ENCODE results near the gene SPDYE2B. TPM values are rescaled to one million over a fixed set of nuclear protein-coding genes. Genes with fewer than 3 reads are reported as not detected.
"Not testable (repeated sequence)": the region's sequence is repeated elsewhere in the genome, so short reads cannot be mapped to it uniquely, and the experiment has no call there.

The SPDYE2B gene
- total RNA-seq, 1 donor from 2014 or later = not detected

DNA sequence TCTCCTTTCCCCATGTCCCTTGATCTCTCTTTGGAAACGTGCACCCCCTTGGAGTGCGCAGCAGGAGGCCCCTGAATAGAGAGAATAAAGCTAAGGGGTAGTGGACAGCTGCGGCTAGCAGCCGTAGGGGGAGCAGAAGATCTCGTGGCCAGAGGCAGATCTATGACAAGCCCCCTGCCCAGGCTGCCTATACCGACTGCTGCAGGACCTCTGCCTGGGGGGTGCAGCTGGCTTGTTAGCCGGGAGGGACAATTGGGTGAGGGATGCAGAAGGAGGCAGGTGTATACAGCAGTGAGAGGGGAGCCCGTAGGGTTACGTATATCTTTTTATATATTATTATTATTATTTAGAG, 21.8 kb downstream of the SPDYE2B start:
- H3K4me3 Mint-ChIP-seq; DNase-seq (ENCODE audit: low spot score in 2 of 2, unreplicated experiment in 2 of 2): not testable (repeated sequence)

DNA sequence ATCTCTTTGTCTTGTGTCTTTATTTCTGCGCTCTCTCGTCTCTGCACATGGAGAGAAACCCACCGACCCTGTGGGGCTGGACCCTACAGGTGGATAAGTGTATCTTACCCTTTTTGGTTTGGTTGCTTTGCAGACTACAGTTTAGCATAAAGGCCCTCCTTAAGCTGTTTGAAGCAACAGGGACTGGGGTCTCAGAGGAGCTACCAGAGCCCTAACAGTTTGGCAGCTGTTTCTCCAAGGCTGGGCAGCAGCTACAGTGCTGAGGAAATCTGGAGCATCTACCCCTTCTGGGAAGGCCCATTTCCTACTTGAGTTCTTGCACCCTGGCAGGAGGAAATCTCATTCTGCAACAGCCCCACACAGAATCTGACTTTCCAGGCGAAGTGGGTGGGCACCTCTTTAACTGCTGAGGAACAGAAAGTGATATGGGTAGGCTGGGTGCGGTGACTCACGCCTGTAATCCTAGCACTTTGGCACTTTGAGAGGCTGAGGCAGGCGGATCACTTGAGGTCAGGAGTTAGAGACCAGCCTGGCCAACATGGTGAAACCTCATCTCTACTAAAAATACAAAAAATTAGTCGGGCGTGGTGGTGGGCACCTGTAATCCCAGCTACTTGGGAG, 23.4 kb downstream of the SPDYE2B start:
- not testable (repeated sequence) for H3K36me3 Mint-ChIP-seq; H3K9me3 Mint-ChIP-seq; H3K27me3 Mint-ChIP-seq (ENCODE audit: low read depth); H3K4me1 Mint-ChIP-seq; H3K27ac Mint-ChIP-seq; H3K4me3 Mint-ChIP-seq; DNase-seq (ENCODE audit: low spot score in 2 of 2, unreplicated experiment in 2 of 2)

More for the DNA sequence above, 21.8 kb downstream of the SPDYE2B start:
- not testable (repeated sequence) for H3K36me3 Mint-ChIP-seq; H3K27me3 Mint-ChIP-seq (ENCODE audit: low read depth); H3K9me3 Mint-ChIP-seq; H3K4me1 Mint-ChIP-seq; H3K27ac Mint-ChIP-seq

DNA sequence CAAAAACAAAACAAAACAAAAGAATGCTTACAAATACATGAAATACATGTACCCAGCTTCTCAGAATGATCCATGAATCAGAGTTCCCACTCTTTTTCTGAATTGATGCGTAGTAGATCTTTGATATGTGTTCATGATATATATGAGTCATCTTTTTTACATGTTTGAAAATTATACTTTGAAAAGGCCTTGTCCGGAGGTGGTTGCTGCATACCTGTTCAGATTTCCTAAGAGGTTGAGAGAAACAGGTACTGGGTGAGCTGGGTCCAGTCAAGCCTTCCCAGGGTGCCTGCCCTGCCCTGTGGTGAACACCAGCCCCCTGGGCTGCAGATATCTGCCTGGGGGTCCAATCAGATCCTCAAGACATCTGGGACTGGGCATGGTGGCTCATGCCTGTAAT, 25.4 kb downstream of the SPDYE2B start:
- not testable (repeated sequence) for DNase-seq (ENCODE audit: low spot score in 2 of 2, unreplicated experiment in 2 of 2); H3K4me1 Mint-ChIP-seq; H3K27ac Mint-ChIP-seq; H3K4me3 Mint-ChIP-seq; H3K27me3 Mint-ChIP-seq (ENCODE audit: low read depth); H3K9me3 Mint-ChIP-seq; H3K36me3 Mint-ChIP-seq

DNA sequence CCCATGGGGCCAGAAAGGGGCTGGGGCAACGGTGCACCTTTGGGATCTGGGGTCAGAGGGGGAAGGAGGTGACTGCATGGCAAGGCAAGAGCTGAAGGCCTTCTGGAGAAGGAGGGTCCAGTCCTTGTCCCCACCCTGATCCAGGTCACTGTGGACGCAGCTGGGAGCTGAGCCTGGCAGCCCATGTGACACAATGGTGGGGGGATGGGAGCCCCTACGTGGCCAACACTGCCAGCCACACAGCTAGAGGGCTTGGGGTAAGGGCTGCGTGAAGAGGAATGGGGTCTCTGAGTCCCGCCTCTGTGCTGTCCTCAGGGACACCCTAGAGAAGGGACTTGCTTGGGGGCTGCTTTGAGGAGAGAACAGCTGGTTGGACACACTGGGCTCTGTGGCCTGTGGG, 30.7 kb downstream of the SPDYE2B start:
- H3K9me3 Mint-ChIP-seq; H3K36me3 Mint-ChIP-seq; H3K4me1 Mint-ChIP-seq; H3K27me3 Mint-ChIP-seq (ENCODE audit: low read depth); DNase-seq (ENCODE audit: low spot score in 2 of 2, unreplicated experiment in 2 of 2); H3K4me3 Mint-ChIP-seq; H3K27ac Mint-ChIP-seq: not testable (repeated sequence)

DNA sequence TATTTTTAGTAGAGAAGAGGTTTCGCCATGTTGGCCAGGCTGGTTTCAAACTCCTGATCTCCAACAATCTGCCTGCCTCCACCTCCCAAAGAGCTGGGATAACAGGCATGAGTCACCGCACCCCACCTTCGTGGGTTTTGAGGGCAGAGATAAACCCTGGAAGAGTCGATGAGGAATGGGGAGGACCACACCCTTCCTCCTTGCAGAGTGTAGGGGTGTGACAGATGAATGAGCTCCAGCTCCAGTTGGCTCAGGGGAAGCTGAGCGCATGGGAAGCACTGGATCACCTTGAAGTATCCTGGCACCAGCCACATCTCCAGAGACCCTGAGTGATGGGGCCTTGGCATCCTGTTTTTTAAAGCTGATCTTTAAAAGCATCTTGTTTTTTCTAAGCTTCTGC, 32.4 kb downstream of the SPDYE2B start:
- H3K27me3 Mint-ChIP-seq (ENCODE audit: low read depth); H3K36me3 Mint-ChIP-seq; H3K27ac Mint-ChIP-seq; DNase-seq (ENCODE audit: low spot score in 2 of 2, unreplicated experiment in 2 of 2); H3K4me3 Mint-ChIP-seq; H3K4me1 Mint-ChIP-seq; H3K9me3 Mint-ChIP-seq: not testable (repeated sequence)

DNA sequence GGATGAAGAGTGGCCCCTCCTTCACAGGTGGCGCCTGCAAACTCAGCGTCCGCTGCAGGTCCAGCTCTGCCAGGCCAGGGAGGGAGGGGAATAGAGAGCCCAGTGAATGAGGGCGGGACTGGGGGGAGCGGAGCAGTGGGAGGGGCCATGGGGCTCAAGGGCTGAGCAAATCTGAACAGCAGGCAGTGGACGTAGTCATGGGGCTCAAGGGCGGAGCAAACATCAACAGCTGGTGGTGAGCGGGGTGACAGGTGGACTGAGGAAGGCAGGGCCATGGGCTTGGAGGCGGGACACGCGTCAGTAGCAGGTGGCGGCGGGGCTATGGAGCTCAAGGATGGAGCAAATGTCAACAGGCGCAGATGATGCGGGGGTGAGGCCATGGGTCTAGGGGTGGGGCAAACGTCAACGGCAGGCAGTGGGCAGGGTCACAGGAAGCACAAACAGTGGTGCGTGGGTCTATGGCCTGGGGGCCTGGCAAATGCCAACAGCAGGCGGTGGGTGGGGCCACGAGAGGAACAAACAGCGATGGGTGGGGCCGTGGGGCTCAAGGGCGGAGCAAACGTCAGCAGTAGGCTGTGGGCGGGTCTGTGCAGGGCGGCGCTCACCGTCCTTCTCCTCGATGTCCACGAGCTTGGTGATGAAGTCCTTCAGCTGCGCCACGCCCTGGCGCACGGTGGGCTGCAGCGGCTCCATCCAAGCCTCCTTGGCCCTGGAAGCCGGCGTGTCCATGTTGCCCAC, 38.3 kb downstream of the SPDYE2B start:
- peaks cover 21% of the 10 kb centered on the region for H3K27me3 Mint-ChIP-seq (ENCODE audit: low read depth)

DNA sequence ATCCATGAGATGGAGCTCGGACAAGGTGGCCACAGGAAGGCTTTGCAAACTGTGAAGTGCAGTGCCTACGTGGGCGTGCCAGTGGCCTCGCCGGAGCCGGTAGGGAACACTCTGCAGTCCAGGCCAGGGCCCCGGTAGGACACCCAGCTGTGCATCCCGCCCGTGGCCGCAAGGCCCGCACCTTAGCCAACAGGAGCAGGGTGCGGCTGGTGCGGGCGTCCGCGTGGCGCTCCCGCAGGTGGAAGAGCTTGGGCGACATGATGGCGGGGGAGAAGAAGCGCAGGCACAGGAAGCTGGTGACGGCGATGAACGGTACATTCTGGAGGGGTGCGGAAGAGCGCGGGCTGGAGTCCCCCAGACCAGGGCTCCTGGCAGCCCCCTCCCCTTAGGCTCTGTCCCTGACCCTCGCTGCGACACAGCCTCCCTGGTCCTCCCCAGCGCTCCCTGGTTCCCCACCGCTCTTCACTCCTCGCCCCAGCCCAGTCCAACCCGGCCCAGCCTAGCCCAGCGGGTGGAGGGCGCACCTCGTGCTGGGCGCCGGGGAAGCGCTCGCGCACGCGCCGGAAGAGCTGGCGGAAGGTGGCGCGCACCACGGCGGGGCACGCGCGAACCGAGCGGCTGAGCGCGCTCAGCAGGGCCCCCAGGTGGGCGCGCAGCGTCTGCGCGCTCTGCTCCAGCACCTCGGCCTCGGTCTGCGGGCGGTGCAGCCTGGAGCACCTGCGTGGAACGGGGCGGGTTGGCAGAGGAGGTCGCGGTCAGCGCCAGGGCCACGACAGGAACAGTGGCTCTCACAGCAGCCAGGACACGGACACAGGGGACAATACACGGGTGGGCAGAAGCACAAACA, 39.5 kb downstream of the SPDYE2B start:
- not testable (repeated sequence) for H3K4me3 Mint-ChIP-seq; H3K9me3 Mint-ChIP-seq; H3K27ac Mint-ChIP-seq; DNase-seq (ENCODE audit: low spot score in 2 of 2, unreplicated experiment in 2 of 2); H3K36me3 Mint-ChIP-seq; H3K4me1 Mint-ChIP-seq
- H3K27me3 Mint-ChIP-seq (ENCODE audit: low read depth) = peaks cover 32% of the 10 kb centered on the region

More for the DNA sequence above, 38.3 kb downstream of the SPDYE2B start:
- not testable (repeated sequence) for H3K27ac Mint-ChIP-seq; H3K4me1 Mint-ChIP-seq; H3K36me3 Mint-ChIP-seq; DNase-seq (ENCODE audit: low spot score in 2 of 2, unreplicated experiment in 2 of 2); H3K9me3 Mint-ChIP-seq; H3K4me3 Mint-ChIP-seq

DNA sequence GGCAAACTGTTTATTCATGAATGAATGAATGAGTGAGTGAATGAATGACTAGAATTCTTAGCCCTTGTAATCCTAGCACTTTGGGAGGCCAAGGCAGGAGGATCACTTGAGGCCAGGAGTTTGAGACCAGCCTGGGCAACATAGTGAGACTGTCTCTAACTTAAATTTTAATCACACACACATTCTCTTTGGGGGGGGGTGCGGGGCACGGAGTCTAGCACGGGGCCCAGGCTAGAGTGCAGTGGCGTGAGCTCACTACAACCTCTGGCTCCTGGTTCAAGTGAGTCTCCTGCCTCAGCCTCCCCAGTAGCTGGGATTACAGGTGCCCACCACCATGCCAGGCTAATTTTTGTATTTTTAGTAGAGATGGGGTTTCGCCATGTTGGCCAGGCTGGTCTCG, 40.5 kb downstream of the SPDYE2B start:
- DNase-seq (ENCODE audit: low spot score in 2 of 2, unreplicated experiment in 2 of 2); H3K36me3 Mint-ChIP-seq; H3K9me3 Mint-ChIP-seq; H3K4me3 Mint-ChIP-seq; H3K4me1 Mint-ChIP-seq; H3K27ac Mint-ChIP-seq: not testable (repeated sequence)
- peaks cover 36% of the 10 kb centered on the region for H3K27me3 Mint-ChIP-seq (ENCODE audit: low read depth)

DNA sequence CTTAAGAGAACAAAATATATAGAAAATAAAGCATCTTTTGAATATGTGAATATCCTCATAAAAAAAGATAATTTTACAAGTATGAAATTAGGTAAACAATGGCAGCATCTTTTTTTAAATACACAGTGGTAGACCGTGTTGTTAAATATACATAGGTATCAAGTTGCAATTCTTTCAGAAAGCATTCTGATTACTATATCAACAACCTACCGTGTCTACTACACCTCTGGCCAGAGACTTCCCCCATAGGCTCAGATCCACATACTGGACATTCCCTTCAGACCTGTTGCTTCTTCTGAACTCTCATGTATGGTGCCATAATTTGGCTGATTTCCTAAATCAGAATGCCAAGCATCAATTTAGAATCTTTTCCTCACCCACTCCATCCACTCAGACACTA, 43.9 kb downstream of the SPDYE2B start:
- not testable (repeated sequence) for H3K36me3 Mint-ChIP-seq; DNase-seq (ENCODE audit: low spot score in 2 of 2, unreplicated experiment in 2 of 2); H3K9me3 Mint-ChIP-seq; H3K4me3 Mint-ChIP-seq; H3K4me1 Mint-ChIP-seq; H3K27ac Mint-ChIP-seq
- H3K27me3 Mint-ChIP-seq (ENCODE audit: low read depth) = peaks cover 51% of the 10 kb centered on the region

DNA sequence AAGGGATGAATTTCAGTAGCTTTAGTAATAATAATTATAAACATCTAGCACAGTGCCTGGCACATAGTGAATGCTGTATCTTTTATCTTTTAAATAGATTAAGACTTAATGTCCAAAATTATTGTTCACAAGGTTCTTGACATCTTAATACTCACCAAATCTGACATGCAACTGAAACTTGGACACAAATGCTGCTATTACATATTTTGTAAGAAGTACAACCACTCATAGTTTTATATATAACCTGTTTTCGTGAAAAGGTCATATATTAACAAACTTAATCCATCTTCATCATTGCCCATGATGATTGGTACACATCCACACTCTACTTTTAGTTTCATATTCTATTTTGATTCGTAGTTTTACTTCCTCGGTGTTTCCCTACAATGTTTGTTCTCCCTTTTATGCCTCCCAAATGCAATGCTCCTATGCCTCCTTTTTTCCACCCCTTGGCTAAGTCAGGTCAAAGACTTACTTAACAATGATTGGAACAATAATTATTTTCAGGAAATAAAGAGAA, 45.0 kb downstream of the SPDYE2B start:
- H3K27me3 Mint-ChIP-seq (ENCODE audit: low read depth) = peaks cover 62% of the 10 kb centered on the region
- H3K9me3 Mint-ChIP-seq; H3K4me1 Mint-ChIP-seq; H3K27ac Mint-ChIP-seq; H3K36me3 Mint-ChIP-seq; H3K4me3 Mint-ChIP-seq; DNase-seq (ENCODE audit: low spot score in 2 of 2, unreplicated experiment in 2 of 2): not testable (repeated sequence)

DNA sequence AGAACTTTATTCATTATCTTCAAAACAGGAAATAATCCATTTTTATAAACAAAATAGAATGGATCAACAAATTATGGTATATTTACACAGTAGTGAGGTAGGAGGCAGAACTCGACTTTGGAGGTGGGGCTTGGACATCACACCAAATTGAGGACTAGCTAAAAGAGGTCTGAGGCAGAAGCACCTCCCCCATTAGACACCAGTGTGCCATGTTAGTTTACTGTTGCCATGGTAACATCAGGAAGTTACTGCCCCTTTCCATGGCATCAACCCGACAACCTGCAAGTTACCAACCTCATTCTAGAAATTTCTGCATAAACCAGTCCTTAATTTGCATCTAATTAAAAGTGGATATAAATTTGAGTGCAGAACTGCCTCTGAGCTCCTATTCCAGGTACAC, 45.9 kb downstream of the SPDYE2B start:
- not testable (repeated sequence) for H3K9me3 Mint-ChIP-seq

DNA sequence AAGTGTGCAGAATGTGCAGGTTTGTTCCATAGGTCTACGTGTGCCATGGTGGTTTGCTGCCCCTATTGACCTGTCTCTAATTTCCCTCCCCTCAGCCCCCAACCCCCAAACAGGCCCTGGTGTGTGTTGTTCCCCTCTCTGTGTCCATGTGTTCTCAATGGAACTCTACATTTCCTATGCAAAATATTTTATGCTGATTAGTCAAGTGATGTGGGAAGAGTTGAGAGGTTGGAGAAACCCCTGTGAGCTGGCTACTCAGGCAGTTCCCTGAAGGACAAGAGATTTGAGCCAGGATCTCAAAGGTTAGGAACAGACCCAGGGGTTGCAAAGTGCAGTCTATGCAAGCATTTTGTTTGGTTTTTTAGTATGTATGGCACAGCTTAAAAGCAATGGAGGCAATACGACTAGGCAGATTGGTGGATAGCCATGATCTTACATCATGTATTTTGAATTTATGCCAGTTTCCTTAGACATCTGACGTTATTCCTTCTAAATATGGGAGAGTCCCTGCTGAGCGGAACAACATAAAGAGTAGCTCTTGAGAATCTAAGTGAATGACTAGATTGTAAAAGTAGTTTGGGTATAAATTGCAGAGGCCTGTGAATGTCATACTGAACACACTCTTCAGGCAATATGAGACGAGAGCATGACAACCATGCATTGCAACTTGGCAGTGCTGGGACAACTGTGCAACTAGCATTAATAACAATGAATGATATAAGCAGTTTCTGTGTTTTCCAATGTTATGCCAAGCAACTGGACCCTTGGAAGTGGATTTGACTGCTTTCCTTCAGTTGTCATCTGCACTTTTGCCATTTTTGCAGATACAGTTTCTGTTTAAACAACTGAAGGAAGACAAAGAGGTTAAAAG, 47.8 kb downstream of the SPDYE2B start:
- H3K27ac Mint-ChIP-seq = not testable (repeated sequence)

More for the DNA sequence above, 45.9 kb downstream of the SPDYE2B start:
- DNase-seq (ENCODE audit: low spot score in 2 of 2, unreplicated experiment in 2 of 2); H3K36me3 Mint-ChIP-seq; H3K4me1 Mint-ChIP-seq; H3K27ac Mint-ChIP-seq; H3K4me3 Mint-ChIP-seq: not testable (repeated sequence)
- peaks cover 68% of the 10 kb centered on the region for H3K27me3 Mint-ChIP-seq (ENCODE audit: low read depth)

More for the DNA sequence above, 47.8 kb downstream of the SPDYE2B start:
- H3K4me1 Mint-ChIP-seq; H3K4me3 Mint-ChIP-seq; DNase-seq (ENCODE audit: low spot score in 2 of 2, unreplicated experiment in 2 of 2); H3K9me3 Mint-ChIP-seq; H3K36me3 Mint-ChIP-seq: not testable (repeated sequence)
- H3K27me3 Mint-ChIP-seq (ENCODE audit: low read depth) = peaks cover 61% of the 10 kb centered on the region
